HG03066 (cell line): Measurements from ENCODE around the gene MALL.
"Not testable (repeated sequence)": the region's sequence is repeated elsewhere in the genome, so short reads cannot be mapped to it uniquely, and the experiment has no call there.

Source experiments
- ATAC-seq: cut with Tn5 transposase; IDR thresholded peaks from one replicate; pipeline ENCODE4 v1.9.1; 2021; ENCODE audit warnings: low read depth; ENCODE audit not compliant: unreplicated experiment

The MALL gene

GRCh38 chr2:110099471-110100225 is 16.0 kb downstream of the MALL start:
- no peak for ATAC-seq

DNA sequence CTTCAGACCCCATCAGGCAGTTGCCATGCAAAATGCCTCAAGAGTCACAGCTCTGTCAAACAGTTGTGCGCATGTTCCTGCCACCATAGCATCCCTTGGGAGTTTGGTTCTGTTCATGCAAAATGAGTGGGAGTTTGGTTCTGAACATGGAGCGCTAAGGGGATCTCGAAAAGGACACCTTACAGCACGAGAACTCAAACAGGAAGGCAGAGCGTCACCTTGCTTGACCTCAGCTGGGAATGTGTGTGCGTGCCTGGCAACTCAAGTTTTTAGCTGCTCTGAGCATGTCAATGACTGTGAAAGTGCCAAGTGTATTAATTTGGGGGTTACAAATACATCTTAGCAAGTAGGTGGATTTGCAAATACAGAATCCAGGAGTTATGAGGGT is 16.6 kb downstream of the MALL start:
- no peak for ATAC-seq

DNA sequence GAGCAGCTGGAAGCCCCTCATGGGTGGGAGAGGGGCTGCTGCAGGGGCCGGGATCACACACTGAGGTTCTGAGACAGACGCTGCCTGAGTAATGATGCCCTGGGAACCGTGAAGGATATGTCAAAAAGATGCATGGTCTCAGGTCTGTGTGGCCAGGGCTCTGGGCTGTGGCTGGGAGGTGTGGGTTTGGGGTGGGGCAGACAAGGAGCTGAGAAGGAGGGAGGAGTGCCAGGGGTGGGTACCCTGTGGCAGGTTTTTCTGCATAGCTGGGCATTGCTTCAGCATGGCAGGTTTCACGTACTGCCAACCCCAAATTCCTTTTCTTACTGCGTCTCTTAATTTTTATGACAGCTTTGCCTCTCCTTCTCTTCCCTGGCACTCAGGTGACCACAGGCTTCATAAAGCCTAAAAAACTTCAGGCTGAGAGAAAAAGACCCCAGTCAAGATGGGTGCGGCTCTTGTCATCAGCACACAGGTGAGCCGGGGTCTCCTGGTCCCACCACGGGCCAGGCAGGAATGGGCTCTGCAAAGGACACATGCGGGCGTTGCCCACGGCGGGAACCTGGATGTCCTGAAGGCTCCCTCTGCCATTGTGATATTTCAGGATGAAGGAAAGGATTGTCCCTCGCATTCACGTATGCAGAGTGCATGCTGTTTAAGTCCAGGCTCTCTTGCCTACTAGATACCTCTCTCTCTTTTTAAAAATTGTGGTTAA is 18.0 kb downstream of the MALL start:
- ATAC-seq, result no peak

DNA sequence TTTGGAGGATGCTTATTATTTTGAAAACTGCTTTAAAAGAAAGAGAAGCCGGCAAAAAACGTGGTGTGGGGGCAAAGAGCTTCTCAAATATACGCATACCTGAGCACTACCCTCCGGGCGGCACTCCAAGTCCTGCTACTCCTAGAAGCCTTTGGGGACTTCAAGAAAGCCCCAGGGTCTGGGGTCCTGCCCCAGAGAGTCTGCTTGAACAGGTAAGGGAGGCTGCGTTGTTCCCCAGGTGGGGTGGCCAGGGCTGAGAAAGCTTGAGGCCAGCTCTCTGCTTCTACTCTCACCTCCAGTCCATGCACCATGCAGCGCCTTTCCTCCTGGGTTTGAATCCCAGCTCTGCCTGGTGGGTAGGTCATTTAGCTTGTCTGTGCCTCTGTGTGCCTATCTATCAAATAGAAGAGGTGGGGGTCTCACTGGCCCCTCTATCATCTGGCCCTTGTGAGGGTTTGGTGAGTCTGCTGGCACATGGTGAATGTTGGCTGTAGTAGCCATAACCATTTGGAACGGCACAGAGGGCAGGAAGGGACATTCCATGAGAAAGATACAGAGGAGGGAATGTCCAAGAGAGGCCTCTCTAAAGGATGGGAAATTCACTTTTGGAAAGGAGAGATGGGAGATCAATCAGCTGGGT is 19.5 kb downstream of the MALL start:
- ATAC-seq, result no peak

DNA sequence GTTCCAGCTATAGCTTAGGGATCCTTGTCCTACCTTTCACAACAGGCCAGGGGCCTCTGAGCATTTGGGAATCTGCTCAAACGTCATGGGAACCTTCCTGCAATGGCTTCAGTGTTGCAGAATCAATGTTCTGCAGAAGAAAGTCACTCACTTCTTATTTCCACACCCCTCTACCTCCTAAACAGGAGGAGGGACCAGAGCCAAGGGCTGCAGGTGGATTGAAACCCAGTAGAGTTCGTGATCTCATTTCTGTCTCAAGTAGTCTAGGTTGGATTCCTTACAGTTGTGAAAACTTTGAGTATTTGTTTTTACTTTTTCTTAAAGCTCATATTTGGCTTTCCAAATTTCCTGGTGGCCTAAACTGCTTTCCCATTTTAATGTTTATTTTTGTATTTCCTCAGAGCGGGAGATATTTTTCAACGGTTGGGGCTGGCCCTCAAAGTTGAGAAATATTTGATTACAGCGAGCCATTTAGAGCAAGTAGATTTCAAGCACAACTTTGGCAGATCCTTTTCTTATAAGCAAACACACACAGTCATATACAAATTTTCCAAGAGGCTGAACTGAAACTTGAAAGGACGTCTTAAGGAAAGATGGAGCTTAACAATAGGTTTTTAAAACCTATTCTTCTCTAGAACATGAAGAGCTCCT is 20.6 kb downstream of the MALL start:
- not testable (repeated sequence) for ATAC-seq

GRCh38 chr2:110093924-110094323 is 21.7 kb downstream of the MALL start:
- ATAC-seq, result not testable (repeated sequence)

GRCh38 chr2:110090164-110090563 is 25.5 kb downstream of the MALL start:
- ATAC-seq, result not testable (repeated sequence)

DNA sequence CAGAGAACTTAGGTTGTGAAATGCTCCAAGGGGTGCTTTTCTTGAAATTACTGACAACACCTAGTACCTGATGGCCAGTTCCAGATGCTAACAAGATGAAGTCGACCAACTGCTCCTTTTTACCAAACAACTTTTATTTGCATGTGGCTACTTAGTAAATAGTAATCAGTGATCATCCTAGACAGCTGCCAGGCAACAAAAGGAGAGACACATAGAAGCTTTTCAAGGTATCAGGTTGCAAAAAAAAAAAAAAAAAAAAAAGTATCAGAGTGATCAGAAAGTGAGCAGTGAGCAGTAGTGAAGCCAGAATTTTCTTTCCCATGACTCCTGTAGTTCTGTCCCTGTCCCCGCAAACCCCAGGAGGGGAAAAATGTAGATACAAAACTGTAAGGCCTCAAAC is 31.9 kb downstream of the MALL start:
- ATAC-seq, result not testable (repeated sequence)

DNA sequence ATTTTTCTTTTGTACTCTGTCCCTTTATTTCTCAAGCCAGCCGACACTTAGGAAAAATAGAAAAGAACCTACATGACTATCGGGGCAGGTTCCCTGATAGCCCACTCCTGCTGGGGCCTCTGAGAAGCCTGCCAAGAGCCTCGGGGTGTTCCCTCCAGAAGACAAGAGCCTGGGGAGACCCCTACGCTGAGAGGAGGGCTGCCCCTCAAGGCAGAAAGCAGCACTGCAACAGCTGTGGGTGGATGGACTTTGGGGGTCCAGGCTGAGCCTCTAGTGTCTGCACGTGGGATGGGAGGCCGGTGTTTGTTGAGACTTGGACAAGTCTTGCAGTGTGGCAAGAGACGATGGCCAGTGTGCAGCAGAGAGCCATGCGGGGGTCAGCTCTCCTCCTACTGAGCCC is 32.5 kb downstream of the MALL start:
- not testable (repeated sequence) for ATAC-seq

- ATAC-seq, result not testable (repeated sequence)
Measured at GRCh38 chr2:110078104-110078503, 37.5 kb downstream of the MALL start.

DNA sequence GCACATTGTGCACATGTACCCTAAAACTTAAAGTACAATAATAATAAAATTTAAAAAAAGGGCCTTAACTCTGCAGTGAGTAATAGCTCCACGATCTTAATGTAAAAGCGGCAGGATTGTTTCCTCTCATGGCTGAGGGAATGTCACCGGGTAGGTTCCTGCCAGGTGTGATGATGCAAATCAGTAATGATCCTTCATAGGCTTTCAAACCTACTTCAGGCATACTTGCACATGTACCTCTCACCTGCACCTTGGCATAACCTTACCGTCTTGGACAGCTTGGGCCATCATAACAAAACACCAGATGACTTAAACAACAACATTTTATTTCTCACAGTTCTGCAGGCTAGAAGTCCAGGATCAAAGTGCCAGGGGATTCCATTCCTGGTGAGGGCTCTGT is 39.7 kb downstream of the MALL start:
- not testable (repeated sequence) for ATAC-seq

DNA sequence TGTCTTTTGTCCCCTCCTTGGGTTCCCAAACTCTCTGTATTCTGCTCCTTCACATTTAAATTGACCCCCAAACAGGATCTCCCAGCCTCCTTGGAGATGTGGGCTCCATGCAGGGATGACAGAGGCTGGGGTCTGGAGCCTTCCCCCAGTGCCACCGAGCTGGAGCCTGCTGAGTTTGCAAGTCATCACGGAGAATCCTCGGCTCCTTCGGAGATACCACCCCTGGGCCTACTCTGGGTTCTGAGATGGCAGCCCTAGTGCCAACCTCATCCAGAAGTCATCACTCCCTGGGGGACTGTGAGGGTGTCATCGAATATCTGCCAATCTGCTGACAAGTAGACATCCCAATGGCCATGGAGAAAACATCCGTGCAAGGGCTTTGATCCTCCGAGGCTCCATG is 45.8 kb downstream of the MALL start:
- not testable (repeated sequence) for ATAC-seq

GRCh38 chr2:110068153-110068552 is 47.5 kb downstream of the MALL start:
- not testable (repeated sequence) for ATAC-seq

GRCh38 chr2:110062332-110062731 is 53.3 kb downstream of the MALL start:
- not testable (repeated sequence) for ATAC-seq

DNA sequence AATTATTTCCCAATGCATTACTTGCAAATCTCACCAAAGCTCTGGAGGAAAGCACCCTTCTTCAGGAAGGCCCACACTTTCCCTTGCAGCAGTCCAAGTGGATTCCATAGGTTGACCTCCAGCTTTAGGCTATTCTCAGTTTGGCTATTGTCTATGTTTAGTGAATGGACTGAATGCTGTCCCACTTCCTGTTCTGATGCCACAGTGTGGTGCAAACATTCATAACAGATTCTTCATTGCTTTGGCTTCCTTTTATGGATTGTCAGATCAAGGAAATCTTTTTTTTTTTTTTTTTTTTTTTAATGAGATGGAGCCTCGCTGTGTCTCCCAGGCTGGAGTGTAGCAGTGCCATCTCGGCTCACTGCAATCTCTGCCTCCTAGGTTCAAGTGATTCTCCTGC is 55.1 kb downstream of the MALL start:
- ATAC-seq, result not testable (repeated sequence)

- not testable (repeated sequence) for ATAC-seq
Measured at GRCh38 chr2:110059694-110060358, 55.8 kb downstream of the MALL start.

DNA sequence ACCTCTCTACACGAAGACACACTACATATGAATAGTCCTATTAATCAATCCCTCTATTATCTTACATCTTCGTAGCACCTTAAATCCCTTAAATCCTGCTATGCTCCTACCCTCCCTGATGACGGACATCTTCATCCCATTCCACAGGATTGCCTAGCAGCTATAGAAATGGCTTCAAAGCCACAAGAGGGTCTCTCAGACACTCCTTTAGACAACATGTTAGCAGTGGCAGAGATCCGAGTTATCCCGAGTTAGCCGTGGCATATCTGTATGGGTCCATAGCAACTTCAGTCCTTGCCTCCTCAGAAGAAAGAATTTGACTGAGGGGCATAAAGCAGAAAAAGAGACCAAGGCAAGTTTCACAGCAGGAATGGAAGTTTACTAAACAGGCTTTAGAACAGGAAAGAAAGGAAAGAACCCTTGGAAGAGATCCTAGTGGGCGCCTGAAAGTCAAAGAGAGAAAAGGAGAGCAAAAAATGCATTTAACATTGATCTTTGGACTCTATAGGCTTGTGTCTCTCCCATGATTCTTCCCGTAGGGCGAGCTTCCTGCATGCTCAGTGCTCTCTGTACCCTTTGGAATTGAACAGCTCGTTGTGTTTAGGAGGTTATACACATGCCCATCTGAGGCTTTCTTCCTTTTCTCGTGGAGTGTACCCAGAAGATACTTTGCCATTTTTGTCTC is 56.5 kb downstream of the MALL start:
- ATAC-seq, result not testable (repeated sequence)

DNA sequence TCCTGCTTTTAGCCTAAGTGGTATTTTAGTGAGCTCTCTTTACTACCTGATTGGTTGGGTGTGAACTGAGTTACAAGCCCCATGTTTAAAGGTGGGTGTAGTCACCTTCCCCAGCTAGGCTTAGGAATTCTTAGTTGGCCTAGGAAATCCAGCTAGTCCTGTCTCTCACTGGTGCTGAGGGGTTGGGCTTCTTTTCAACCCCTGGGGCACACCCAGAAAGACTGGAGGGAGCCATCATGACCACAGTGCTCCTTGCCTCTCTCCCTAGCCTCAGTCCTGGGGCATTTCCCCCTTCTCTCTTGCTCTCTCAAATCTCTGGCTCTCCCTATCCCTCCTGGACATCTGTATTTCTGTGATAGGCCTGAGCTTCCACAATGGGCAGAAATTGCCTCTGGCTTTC is 57.6 kb downstream of the MALL start:
- ATAC-seq, result not testable (repeated sequence)

DNA sequence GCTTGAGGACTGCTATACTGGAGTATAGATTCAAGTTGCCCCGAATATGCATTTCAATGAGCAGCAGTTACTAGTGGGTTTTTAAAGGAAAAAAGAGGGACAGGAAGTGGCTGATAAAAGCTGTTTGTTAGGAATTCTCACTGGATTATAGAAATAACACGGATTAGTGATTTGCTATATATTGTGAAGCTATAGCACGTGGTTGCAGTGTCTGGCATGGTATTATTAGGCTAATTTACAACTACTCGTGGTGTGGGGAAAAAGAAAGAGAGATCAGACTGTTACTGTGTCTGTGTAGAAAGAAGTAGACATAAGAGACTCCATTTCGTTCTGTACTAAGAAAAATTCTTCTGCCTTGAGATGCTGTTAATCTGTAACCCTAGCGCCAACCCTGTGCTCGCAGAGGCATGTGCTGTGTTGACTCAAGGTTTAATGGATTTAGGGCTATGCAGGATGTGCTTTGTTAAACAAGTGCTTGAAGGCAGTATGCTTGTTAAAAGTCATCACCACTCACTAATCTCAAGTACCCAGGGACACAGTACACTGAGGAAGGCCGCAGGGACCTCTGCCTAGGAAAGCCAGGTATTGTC is 59.7 kb downstream of the MALL start:
- ATAC-seq, result not testable (repeated sequence)
